Measurements from ENCODE around the gene GDF10. TPM values are rescaled to one million over a fixed set of nuclear protein-coding genes. Genes with fewer than 3 reads are reported as not detected.

Gene GDF10
- total RNA-seq, 2 experiments from 2014 or later: 0.16 to 0.22 TPM

DNA sequence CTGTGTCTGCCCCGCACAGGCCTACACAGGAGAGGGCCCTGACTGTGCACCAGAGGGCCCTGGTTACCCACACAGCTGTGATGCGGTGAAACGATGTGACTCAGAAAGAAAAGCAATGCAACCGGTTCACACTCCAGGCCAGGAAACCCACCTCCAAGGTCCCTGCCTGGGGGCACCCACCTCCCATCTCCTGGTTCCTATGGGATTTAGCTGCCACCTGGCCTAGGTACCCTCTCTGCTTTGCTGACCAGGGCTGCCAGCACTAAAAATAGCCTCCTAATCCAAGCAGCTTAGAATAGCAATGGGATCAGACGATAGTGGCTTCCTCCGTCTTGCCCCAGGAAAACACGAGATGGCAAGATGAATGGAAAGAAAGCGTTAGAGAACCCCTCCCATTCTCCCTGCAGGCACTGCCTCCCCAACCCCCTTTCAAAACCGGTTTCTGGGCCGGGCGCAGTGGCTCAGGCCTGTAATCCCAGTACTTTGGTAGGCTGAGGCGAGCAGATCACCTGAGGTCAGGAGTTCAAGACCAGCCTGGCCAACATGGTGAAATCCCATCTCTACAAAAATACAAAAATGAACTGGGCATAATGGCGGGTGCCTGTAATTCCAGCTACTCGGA is 60.5 kb downstream of the GDF10 start:
- TF ChIP-seq, protein P1, sequence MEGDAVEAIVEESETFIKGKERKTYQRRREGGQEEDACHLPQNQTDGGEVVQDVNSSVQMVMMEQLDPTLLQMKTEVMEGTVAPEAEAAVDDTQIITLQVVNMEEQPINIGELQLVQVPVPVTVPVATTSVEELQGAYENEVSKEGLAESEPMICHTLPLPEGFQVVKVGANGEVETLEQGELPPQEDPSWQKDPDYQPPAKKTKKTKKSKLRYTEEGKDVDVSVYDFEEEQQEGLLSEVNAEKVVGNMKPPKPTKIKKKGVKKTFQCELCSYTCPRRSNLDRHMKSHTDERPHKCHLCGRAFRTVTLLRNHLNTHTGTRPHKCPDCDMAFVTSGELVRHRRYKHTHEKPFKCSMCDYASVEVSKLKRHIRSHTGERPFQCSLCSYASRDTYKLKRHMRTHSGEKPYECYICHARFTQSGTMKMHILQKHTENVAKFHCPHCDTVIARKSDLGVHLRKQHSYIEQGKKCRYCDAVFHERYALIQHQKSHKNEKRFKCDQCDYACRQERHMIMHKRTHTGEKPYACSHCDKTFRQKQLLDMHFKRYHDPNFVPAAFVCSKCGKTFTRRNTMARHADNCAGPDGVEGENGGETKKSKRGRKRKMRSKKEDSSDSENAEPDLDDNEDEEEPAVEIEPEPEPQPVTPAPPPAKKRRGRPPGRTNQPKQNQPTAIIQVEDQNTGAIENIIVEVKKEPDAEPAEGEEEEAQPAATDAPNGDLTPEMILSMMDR (IDR thresholded peaks at IDR 0.05): no peak
- ATAC-seq (ENCODE audit: poor library complexity) (no peak), DNase-seq (peak in 1 of 14 experiments; percentile 10)
- Histone ChIP-seq H3K9me3 (ENCODE audit: control insufficient read depth in 1 of 2, insufficient read depth in 1 of 2, low read length in 2 of 2) (no peaks in the 10 kb centered on the region), H3K4me3 (ENCODE audit: low read length) (no peak overlapping the region), H3K27me3 (ENCODE audit: control insufficient read depth in 1 of 2, insufficient read depth in 2 of 2, low read length in 2 of 2) (no peaks in the 10 kb centered on the region), H3K4me1 (ENCODE audit: insufficient read depth, low read length) (no peaks in the 10 kb centered on the region), H3K27ac (ENCODE audit: low read depth in 1 of 2, low read length in 2 of 2) (no peak overlapping the region), H3K36me3 (ENCODE audit: insufficient read depth, low read length) (no peaks in the 10 kb centered on the region)
- ChIA-PET CTCF (no interaction called here), POLR2A (no interaction called here)
- Mint-ChIP-seq H3K4me1 (ENCODE audit: low read depth) (no peaks in the 10 kb centered on the region), H3K27me3 (no peaks in the 10 kb centered on the region), H3K4me3 (no peak overlapping the region), H3K9me3 (no peaks in the 10 kb centered on the region), H3K36me3 (ENCODE audit: low read depth) (no peaks in the 10 kb centered on the region), H3K27ac (no peak overlapping the region)
- intact Hi-C loops (cut with DNase I, micrococcal nuclease): no loop called here

DNA sequence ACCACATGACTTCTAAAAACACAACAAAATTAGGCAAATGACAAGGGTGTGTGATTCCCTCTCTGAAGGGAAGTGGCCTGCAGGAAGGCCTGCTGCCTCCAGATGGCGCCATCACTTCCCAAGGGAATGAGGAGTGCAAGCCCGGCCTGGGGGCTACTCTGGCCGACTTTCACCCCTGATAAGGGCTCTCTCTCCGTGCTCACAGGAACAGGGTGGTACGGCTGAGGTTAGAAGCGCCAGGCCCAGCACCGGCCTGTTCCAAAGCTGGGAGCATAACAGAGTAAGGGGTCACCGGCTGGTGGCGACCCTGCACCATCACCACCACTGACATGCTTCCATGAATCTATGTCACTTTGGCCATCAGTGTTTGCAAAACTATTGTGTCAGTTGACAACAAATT is 61.3 kb downstream of the GDF10 start:
- CTCF ChIA-PET: interaction anchor here (1.5 kb wide), 2 partner anchors 8 to 21 kb away, joined by 3 to 6 read pairs; no protein-coding TSS in a partner anchor
- intact Hi-C loops (cut with DNase I, micrococcal nuclease): no loop called here

GRCh38 chr10:47362199-47362598 is 62.2 kb downstream of the GDF10 start:
- no peaks in the 10 kb centered on the region for H3K4me1 ChIP-seq (ENCODE audit: insufficient read depth, low read length)
- H3K27ac Mint-ChIP-seq: no peak overlapping the region
- H3K4me1 Mint-ChIP-seq (ENCODE audit: low read depth): no peaks in the 10 kb centered on the region
- no peaks in the 10 kb centered on the region for H3K9me3 Mint-ChIP-seq
- no peaks in the 10 kb centered on the region for H3K36me3 Mint-ChIP-seq (ENCODE audit: low read depth)
- ATAC-seq (ENCODE audit: poor library complexity) (no peak), DNase-seq (peak in 1 of 14 experiments; percentile 4)
- H3K27me3 ChIP-seq (ENCODE audit: control insufficient read depth in 1 of 2, insufficient read depth in 2 of 2, low read length in 2 of 2): no peaks in the 10 kb centered on the region
- H3K9me3 ChIP-seq (ENCODE audit: control insufficient read depth in 1 of 2, insufficient read depth in 1 of 2, low read length in 2 of 2): no peaks in the 10 kb centered on the region
- no peak overlapping the region for H3K4me3 Mint-ChIP-seq
- H3K27ac ChIP-seq (ENCODE audit: low read depth in 1 of 2, low read length in 2 of 2): no peak overlapping the region
- no peak overlapping the region for H3K4me3 ChIP-seq (ENCODE audit: low read length)
- no peaks in the 10 kb centered on the region for H3K27me3 Mint-ChIP-seq
- CTCF ChIA-PET: interaction anchor here (1.5 kb wide), 2 partner anchors 9 to 22 kb away, joined by 3 to 6 read pairs; no protein-coding TSS in a partner anchor
- TF ChIP-seq, protein P1 (IDR thresholded peaks at IDR 0.05): no peak
- POLR2A ChIA-PET: no interaction called here
- intact Hi-C loops (cut with DNase I, micrococcal nuclease): no loop called here
- no peaks in the 10 kb centered on the region for H3K36me3 ChIP-seq (ENCODE audit: insufficient read depth, low read length)

More for the DNA sequence above, 61.3 kb downstream of the GDF10 start:
- no peak overlapping the region for H3K4me3 Mint-ChIP-seq
- ATAC-seq (ENCODE audit: poor library complexity) (no peak), DNase-seq (peak in 2 of 14 experiments; percentile 15 to 23)
- POLR2A ChIA-PET: no interaction called here
- H3K27me3 ChIP-seq (ENCODE audit: control insufficient read depth in 1 of 2, insufficient read depth in 2 of 2, low read length in 2 of 2): no peaks in the 10 kb centered on the region
- TF ChIP-seq, protein P1 (IDR thresholded peaks at IDR 0.05): no peak
- H3K9me3 Mint-ChIP-seq: no peaks in the 10 kb centered on the region
- no peak overlapping the region for H3K4me3 ChIP-seq (ENCODE audit: low read length)
- no peaks in the 10 kb centered on the region for H3K27me3 Mint-ChIP-seq
- no peak overlapping the region for H3K27ac Mint-ChIP-seq
- no peaks in the 10 kb centered on the region for H3K36me3 Mint-ChIP-seq (ENCODE audit: low read depth)
- H3K9me3 ChIP-seq (ENCODE audit: control insufficient read depth in 1 of 2, insufficient read depth in 1 of 2, low read length in 2 of 2): no peaks in the 10 kb centered on the region
- H3K4me1 Mint-ChIP-seq (ENCODE audit: low read depth): no peaks in the 10 kb centered on the region
- H3K27ac ChIP-seq (ENCODE audit: low read depth in 1 of 2, low read length in 2 of 2): no peak overlapping the region
- no peaks in the 10 kb centered on the region for H3K4me1 ChIP-seq (ENCODE audit: insufficient read depth, low read length)
- H3K36me3 ChIP-seq (ENCODE audit: insufficient read depth, low read length): no peaks in the 10 kb centered on the region

Other genes with a start within 250 kb of the GDF10 start
- gene GDF2, start 22.3 kb downstream of the GDF10 start, total RNA-seq: not detected
- gene RBP3, start 48.2 kb downstream of the GDF10 start, total RNA-seq: not detected
- gene ZNF488, start 84.1 kb downstream of the GDF10 start, total RNA-seq: not detected
- not detected for gene ANXA8, start 183.9 kb downstream of the GDF10 start, total RNA-seq
- gene FAM25G, start 191.5 kb downstream of the GDF10 start, total RNA-seq: not detected
- gene AGAP9, start 223.4 kb downstream of the GDF10 start, total RNA-seq: 1 to 10 TPM; 5.4 to 6.5 TPM